ENCODE measurements around the gene DRD2. TPM values are rescaled to one million over a fixed set of nuclear protein-coding genes. Genes with fewer than 3 reads are reported as not detected.
A peak's percentile ranks its signal among the peaks of the same experiment; 100 is the strongest.
"Not testable (repeated sequence)": the region's sequence is repeated elsewhere in the genome, so short reads cannot be mapped to it uniquely, and the experiment has no call there.

Gene DRD2
- total RNA-seq: not detected
- long read RNA-seq: 0 reads

DNA sequence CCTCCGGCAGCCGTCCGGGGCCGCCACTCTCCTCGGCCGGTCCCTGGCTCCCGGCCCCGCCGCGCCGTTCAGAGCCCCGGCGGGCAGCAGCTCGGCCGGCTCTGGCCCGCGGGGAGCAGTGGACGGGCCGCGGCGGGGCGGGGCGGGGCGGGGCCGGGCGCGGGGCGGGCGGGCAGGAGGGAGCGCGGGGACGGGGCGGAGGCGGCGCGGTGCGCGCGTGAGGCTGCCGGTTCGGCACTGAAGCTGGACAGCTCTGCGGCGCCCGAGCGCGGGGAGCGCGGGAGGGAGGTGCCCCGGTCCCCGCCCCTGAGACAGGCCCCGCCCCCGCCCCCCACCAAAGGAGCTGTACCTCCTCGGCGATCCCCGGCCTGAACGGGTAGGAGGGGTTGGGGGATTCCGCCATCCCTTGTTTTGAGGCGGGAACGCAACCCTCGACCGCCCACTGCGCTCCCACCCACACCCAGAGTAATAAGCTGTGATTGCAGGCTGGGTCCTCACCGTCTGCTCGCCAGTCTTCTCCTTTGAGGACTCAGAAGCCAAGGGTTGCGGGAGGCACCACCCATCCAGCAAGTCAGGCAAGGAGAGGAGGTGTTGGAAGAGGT is at the start of gene DRD2:
DRD2 (minus strand) TSS at position 239 of the 602 bp plus-strand sequence. CDS start 50,747 bp downstream, outside the sequence.
- intact Hi-C loops (cut with DNase I): no loop called here
- no peak for DNase-seq

DNA sequence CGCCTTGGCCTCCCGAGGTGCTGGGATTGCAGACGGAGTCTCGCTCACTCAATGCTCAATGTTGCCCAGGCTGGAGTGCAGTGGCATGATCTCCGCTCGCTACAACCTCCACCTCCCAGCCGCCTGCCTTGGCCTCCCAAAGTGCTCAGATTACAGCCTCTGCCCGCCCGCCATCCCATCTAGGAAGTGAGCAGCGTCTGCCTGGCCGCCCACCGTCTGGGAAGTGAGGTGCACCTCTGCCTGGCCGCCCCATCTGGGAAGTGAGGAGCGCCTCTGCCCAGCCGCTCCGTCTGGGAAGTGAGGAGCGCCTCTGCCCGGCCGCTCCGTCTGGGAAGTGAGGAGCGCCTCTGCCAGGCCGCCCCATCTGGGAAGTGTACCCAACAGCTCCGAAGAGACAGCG is 48.7 kb upstream of the DRD2 start:
- DNase-seq; intact Hi-C loops (cut with DNase I); ATAC-seq (ENCODE audit: poor library complexity): not testable (repeated sequence)

More for the DNA sequence above, at the start of gene DRD2:
- peak; percentile 25 for ATAC-seq (ENCODE audit: poor library complexity)

DNA sequence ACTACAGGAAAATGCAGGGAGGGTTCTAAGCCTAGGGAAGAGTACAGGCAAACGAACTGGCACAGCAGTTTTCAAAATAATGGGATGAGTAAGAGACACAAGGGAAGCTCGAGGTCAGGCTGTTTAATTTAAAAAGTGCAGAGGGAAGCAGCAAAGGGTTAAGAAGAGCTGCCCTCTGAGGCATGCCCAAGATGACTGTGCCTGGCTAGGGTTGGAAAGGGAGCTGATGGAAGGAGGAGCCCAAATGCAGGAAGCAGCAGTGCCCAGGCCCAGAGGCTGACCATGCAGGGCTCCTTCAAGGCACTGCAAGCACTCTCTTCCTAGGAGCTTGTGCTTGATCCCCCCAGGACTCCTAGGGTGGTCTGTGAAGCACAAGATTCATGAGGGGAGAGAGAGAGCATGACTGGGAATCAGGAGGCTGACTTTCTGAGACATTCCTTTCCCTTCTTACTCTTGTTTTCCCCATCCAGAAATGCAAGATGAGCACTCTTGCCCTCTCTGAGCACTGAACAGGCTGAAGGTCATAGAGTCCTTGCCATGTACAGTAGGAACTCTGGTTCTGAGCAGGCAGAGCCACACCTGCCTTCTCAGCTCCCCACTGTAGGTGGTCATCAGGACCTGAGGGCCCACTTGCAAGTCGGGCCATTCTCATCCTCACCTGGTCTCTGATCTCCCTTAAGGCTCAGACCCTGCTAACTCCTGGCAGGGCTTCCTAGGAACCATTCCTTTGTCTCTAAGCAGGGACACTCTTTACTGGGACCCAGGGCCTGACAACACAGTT is 46.7 kb upstream of the DRD2 start:
- intact Hi-C loops (cut with DNase I): no loop called here
- DNase-seq (no peak), ATAC-seq (ENCODE audit: poor library complexity) (no peak)

DNA sequence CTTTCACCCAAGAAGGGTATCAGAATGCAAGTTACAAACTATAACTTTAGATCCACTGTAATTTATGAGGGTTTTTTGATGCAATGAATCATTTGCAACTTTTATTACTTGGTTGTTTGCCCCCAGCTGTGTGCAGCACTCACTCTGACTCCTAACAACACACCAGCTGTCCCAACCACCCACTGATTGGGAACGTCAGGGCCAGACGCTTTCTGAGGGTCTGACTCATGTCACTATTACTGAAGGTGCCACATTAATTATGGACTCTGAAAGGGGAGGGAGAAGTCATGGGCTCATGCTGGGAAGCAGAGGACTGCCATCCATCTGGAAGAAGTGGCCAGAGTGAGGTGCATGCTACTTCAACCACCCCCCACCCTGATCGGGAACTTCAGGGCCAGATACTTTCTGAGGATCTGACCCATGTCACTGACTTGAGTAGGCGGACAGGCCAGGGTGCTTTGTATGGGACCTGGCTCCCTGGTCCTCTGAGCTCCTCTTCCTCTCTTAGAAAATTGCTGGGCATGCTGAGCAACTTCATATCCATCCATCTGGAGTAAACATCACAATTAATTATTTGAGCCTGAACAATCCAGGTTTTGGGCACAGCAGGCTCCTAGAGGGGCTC is 44.9 kb upstream of the DRD2 start:
- intact Hi-C loops (cut with DNase I): no loop called here
- no peak for DNase-seq
- ATAC-seq (ENCODE audit: poor library complexity): no peak

DNA sequence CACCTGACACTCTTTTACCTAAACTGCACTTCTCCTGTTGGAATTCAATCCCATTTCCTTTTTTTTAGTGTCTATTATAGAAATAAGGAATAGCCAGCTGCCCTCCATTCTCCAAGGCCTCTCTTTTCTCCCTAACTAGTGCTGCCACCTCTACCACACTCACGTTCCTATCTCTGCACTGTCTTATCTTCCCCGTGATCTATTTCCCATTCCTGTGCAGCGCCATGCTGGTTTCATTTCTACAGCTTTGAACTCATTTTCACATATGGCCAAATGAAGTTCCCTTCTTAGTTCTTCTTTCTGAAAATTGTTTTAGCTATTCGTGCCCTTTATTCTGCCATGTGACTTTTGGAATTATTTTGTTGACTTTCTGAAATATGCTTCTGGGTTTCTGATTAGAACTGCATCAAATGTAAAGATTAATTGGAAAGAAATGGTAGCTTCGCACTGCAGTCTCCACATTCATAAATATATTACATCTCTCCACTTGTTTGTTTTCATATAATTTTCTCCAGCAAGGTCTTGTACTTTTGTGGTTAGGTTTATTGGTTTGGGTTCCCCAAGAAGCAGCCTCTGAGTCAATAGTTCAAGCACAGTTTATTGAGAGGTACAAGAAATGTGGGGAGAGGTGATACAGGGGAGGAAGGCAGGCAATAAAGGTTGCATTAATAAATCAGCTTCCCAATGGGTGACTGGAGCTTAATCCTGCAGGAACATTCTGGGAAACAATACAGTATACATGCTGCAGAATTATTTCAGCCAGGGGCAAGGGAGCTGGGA is 43.7 kb upstream of the DRD2 start:
- ATAC-seq (ENCODE audit: poor library complexity): no peak
- no peak for DNase-seq
- intact Hi-C loops (cut with DNase I): no loop called here

DNA sequence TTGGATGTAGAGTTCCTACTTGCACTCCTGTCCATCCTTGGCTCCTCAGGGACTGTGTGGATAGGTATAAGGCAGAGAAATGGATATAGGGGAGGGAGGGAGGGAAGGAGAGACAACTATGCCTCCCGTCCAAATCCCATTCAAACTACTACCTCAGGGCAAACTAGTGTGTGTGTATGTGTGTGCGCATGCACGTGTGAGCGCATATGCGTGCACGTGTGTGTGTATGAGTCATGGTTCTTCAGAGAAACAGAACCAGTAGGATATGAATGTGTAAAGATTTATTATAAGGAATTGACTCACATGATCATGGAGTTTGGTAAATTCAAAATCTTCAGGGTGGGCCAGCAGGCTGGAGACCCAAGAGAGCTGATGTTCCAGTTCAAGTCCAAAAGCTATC is 42.2 kb upstream of the DRD2 start:
- no peak for ATAC-seq (ENCODE audit: poor library complexity)
- DNase-seq: no peak
- intact Hi-C loops (cut with DNase I): no loop called here

DNA sequence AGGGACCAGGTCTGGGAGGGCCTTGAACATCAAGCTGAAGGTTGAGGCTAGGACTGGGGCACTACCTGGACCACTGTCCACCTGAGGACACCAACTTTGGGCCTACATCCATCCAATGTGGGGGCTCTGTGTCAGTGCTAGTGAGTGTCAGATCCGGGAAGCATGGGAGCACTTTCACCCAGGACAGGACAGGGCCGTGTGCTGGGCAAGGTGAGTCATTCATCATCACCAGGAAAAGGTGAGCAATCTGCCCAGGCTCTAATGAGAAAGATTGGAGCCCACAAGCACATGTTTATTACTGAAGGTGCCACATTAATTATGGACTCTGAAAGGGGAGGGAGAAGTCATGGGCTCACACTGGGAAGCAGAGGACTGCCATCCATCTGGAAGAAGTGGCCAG is 39.7 kb upstream of the DRD2 start:
- ATAC-seq (ENCODE audit: poor library complexity): no peak
- intact Hi-C loops (cut with DNase I): no loop called here
- DNase-seq: no peak

DNA sequence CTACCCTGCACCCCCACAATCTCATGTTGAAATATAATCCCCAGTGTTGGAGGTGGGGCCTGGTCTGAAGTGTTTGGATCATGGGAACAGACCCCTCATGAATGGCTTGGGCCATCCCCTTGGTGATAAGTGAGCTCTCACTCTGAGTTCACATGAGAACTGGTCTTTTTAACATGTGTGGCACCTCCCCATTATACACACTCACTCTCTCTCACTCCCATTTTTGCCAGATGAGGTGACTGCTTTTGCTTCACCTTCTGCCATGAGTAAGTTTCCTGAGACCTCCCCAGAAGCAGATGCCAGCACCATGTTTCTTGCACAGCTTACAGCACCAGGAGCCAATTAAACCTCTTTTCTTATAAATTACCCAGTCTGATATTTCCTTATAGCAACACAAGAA is 32.1 kb upstream of the DRD2 start:
- no peak for DNase-seq
- no peak for ATAC-seq (ENCODE audit: poor library complexity)
- intact Hi-C loops (cut with DNase I): no loop called here

DNA sequence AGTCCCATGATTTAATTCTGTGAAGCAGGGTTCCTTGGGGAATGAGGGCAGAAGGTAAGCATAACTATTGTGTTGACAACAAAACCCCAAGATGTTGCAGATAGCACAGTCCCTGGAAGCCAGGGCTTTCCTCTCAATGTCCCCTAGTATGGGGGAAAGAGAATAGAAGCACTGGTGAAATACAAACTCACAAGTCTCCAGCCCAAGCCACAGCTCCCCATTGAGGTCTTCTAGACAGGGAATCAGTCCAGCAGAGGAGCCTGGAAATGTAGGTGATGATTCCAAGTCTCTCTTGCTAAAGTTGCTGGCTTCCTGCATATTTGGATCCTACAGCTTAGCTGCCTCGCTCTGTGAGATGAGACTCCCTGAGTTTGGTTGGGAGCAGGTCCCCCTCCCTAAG is 31.7 kb upstream of the DRD2 start:
- intact Hi-C loops (cut with DNase I): no loop called here
- DNase-seq (no peak), ATAC-seq (ENCODE audit: poor library complexity) (no peak)

DNA sequence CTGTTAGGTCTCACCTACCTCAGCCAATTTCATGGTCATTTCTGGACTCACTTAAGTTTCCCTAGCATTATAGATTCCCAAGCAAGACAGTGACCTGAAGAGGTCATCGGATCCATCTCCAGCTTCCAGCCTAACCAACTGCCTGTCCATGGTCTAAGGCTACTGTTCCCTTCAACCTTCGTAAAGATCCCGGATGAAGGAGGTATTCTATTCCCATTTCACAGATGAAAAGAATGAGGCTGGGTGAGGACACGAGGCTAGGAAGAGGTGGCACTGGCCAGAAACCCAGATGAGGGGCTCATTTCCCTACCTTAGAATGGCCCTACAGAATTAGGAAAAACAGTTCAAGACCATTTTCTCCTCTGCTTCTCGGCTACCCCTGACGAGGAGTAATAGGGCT is 31.3 kb upstream of the DRD2 start:
- no peak for DNase-seq
- ATAC-seq (ENCODE audit: poor library complexity): no peak
- intact Hi-C loops (cut with DNase I): no loop called here

DNA sequence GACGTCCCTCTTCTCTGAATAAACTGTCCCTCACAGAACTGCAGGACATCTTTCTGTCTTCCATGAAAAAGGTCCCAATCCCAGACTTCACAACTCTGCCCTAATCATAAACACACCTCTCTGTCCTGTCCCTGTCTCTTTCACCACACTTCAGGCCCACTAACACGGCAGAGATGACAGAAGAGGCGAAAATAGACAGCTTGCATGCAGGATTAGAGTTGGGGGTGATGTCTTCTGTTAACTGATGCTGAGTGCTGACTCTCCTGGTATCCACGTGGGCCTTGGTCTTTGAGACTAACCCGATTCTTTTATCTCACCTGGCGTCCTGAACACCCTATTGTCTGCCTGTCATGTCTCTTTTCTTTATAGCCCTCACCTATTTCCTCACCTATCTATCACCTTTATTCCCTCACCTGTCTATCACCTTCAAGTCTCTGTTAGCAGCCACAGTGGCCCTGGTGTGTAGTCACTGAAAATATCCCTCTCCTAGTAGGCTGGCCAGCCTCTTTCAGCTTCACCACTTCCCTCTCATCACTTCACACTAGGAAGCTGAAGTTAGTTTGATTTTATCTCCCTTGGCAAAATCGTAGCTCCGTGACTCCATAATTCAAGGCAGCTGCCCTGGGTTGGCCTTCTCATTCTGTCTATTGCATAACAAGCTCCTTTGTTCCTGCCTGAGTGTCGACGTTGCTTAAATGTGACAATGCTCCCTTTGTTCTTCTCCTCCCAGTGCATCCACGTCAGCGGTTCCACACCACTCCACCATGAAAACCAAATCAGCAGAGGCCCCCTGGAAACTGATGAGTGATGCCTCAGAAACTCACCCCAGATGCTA is 30.6 kb upstream of the DRD2 start:
- ATAC-seq (ENCODE audit: poor library complexity) (peak; percentile 74), DNase-seq (peak; percentile 45)

DNA sequence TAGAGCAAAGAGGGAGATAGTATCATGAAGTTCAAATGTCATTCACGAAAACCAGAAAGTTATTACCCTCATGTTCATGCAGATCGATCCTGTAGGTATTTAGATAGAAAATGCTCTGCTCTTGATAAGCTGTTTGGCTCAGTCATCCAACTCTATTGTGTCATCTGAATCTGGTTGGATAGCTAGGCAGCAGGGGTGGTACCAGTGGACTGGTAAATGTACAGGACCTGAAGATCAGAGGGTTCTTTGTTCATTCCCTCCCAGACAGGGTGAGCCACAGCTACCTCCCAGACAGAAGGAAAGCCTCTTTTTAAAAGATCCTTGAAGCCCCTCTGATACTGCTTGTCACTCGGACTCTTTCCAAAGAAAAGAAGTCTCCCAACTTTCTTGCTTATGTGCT is 29.8 kb upstream of the DRD2 start:
- ATAC-seq (ENCODE audit: poor library complexity): no peak
- no peak for DNase-seq
- intact Hi-C loops (cut with DNase I): no loop called here

More for the DNA sequence above, 30.6 kb upstream of the DRD2 start:
- intact Hi-C loops (cut with DNase I): no loop called here

DNA sequence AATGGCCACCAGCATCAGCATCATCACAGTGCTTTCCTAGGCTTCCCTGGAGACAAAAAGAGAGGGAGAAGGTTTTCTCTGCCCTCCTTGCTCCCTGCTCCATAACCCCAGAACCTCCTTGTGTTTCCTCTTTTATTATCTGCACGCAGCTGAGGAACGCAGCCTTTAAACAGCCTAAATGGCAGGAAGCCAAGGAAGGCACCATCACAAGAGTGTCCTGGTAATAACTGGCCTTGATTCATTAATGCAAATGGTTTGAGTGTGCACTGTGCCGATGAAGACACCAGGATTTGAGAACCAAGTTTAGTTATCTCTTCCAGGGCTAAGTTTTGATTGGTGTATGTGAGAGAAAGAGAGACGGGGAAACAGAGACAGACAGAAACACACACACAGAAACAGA is 29.4 kb upstream of the DRD2 start:
- DNase-seq: no peak
- intact Hi-C loops (cut with DNase I): no loop called here
- ATAC-seq (ENCODE audit: poor library complexity): no peak

DNA sequence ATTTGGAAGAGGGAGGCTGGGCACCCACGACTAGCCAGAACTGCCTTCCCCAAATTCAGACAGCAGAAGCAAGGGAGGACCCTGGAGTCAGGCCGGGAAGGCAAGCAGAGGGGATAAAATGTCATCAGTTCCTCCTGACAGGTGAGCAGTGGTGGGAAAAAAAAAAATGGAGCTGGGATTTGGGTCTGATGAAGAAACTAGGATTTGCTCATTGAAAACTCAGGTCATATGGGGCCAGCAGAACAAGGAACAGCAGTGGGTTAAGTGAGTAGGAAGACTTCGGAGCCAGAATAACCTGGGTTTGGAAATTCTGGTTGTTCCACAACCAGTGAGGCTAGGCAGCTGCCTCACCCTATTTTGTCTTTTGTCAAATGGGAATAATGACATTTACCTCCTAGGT is 28.9 kb upstream of the DRD2 start:
- no peak for DNase-seq
- intact Hi-C loops (cut with DNase I): no loop called here
- no peak for ATAC-seq (ENCODE audit: poor library complexity)

DNA sequence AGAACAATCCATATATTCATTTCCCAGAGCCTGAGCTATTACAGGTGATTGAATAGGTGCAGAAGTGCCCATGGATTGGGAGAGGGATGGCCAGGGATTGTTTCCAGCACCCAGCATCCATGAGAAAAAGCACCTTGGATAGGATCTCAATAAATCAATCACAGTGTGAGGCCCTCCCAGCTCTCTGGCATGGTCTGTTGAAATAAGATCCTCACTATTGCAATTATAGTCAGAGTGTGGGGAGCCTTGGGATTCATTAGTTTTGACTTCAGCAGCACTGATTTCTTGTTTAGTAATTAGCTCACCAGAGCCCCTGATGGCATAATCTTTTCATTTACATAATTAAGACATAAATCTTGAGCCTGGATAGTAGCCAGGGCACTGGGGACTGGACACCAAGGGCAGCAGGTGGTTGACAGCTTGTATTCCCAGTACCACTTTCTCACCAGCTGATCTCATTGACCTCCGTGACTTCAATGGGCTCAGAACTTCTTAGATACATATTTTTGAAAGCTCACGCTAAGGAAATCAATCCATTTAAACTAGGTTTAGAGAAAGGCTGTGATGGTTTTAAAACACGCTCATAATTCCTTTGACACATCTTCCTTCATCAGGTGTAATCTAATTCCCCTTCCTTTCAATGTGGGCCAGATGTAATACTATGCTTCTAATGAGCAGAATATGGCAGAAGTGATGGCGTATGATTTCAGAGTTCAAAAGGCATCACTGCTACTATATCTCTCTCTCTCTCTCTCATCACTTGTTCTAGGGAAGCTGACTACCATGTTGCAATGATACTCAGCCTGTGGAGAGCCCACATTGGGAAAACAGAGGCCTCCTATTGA is 22.1 kb upstream of the DRD2 start:
- intact Hi-C loops (cut with DNase I): no loop called here
- no peak for DNase-seq
- no peak for ATAC-seq (ENCODE audit: poor library complexity)

DNA sequence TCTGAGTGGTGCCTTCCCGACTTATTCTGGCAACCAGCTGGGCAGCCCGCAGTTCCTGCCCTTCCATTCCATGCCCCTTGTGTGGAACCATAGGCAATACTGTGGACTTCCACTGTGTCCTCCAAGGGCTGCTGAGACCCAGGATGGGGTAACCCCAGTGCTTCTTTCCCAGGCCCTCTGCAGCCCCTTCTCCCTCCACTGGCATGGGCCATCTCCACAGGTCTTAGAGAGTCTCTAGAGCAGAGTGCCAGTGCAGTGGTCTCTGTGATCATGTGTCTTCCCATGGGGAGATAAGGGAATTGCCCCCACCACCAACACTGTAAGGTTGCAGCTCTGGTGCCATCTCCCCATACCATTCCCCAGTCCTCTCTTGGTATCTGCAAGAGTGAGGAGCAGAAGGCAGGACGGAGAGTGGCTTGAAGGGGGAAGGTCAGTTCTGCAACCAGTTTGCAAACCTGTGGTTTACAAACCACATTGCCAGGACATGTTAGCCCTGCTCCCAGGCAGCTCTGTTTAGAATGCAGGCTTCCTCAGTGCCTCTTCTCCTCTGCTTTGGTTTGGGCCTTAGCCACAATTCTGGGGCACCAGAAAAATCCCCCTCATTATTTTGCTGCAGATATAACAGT is 20.9 kb upstream of the DRD2 start:
- ATAC-seq (ENCODE audit: poor library complexity) (no peak), DNase-seq (no peak)
- intact Hi-C loops (cut with DNase I): no loop called here

DNA sequence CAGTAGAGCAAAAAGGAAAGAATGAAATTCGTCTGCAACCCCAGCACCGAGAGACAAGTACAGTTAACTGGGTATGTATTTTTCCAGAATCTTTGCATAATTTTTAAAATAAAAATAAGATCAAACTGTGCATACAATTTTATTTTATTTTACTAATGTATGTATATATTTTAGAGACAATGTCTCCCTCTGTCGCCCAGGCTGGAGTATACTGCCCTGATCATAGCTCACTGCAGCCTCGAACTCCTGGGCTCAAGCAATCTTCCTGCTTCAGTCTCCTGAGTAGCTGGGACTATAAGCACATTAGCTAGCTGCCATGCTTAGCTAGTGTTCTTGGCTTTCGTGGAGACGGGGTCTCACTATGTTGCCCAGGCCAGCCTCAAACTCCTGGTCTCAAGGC is 18.8 kb upstream of the DRD2 start:
- intact Hi-C loops (cut with DNase I): no loop called here
- no peak for DNase-seq
- ATAC-seq (ENCODE audit: poor library complexity): no peak

All from Right ventricle myocardium superior (tissue), 1 donor.